Parathyroid adenoma (tissue), 2 donors: ENCODE results near the gene NDST3.
"Not testable (repeated sequence)": the region's sequence is repeated elsewhere in the genome, so short reads cannot be mapped to it uniquely, and the experiment has no call there.

Experiments
- H2AFZ ChIP-seq: fragments of 300-600 bp; sonication (generic); one replicate; pipeline ENCODE4 v1.7.0; 2017; ENCODE audit warnings: antibody characterized with exemption, mild to moderate bottlenecking
- H3K27ac ChIP-seq: fragments of 300-600 bp; sonication (generic); one replicate; pipeline ENCODE4 v1.7.0; 2017
- H3K27me3 ChIP-seq: fragments of 300-600 bp; sonication (generic); one replicate; pipeline ENCODE4 v1.7.0; 2017; ENCODE audit warnings: low read length; ENCODE audit not compliant: control insufficient read depth, insufficient read depth
- H3K36me3 ChIP-seq: fragments of 300-600 bp; sonication (generic); one replicate; pipeline ENCODE4 v1.7.0; 2017; ENCODE audit warnings: low read length; ENCODE audit not compliant: control insufficient read depth, insufficient read depth
- H3K4me1 ChIP-seq: fragments of 300-600 bp; sonication (generic); one replicate; pipeline ENCODE4 v1.7.0; 2017; ENCODE audit warnings: control low read depth
- H3K4me2 ChIP-seq: fragments of 300-600 bp; sonication (generic); one replicate; pipeline ENCODE4 v1.7.0; 2017; ENCODE audit warnings: low read length
- H3K4me3 ChIP-seq: fragments of 300-600 bp; sonication (generic); one replicate; pipeline ENCODE4 v1.7.0; 2017; ENCODE audit warnings: low read depth, low read length
- H3K79me2 ChIP-seq: fragments of 300-600 bp; sonication (generic); one replicate; pipeline ENCODE4 v1.7.0; 2017; ENCODE audit warnings: control low read depth
- H3K9ac ChIP-seq: fragments of 300-600 bp; sonication (generic); one replicate; pipeline ENCODE4 v1.7.0; 2017; ENCODE audit warnings: mild to moderate bottlenecking
- H3K9me3 ChIP-seq: fragments of 300-600 bp; sonication (generic); one replicate; pipeline ENCODE4 v1.7.0; 2017; ENCODE audit warnings: low read length; ENCODE audit not compliant: control insufficient read depth
- CTCF ChIP-seq: fragments of 300-600 bp; sonication (generic); IDR thresholded peaks from one replicate; pipeline ENCODE4 v1.7.0; 2017; ENCODE audit warnings: antibody characterized with exemption, mild to moderate bottlenecking
- donor health status: primary hyperparathyroidism.

NDST3 gene

GRCh38 chr4:118264096-118264495 lies 229.8 kb downstream of the NDST3 start:
- no peak overlapping the region for H3K4me2 ChIP-seq
- no peak overlapping the region for H3K9ac ChIP-seq
- no peak for TF ChIP-seq CTCF

GRCh38 chr4:118265312-118266144 lies 231.2 kb downstream of the NDST3 start:
- Histone ChIP-seq H3K4me2 (peak overlapping the region; percentile 91), H3K27ac (no peak overlapping the region), H2AFZ (peak overlapping the region; percentile 90), H3K4me3 (peak overlapping the region; percentile 58), H3K4me1 (no peaks in the 10 kb centered on the region), H3K79me2 (no peaks in the 10 kb centered on the region), H3K9ac (no peak overlapping the region), H3K36me3 (no peaks in the 10 kb centered on the region), H3K9me3 (no peaks in the 10 kb centered on the region), H3K27me3 (no peaks in the 10 kb centered on the region)
- TF ChIP-seq CTCF: no peak

More at GRCh38 chr4:118264096-118264495, 229.8 kb downstream of the NDST3 start:
- no peak overlapping the region for H3K27ac ChIP-seq
- no peaks in the 10 kb centered on the region for H3K9me3 ChIP-seq
- H3K27me3 ChIP-seq: no peaks in the 10 kb centered on the region
- H3K79me2 ChIP-seq: no peaks in the 10 kb centered on the region
- H3K36me3 ChIP-seq: no peaks in the 10 kb centered on the region
- H3K4me1 ChIP-seq: no peaks in the 10 kb centered on the region
- no peak overlapping the region for H2AFZ ChIP-seq
- H3K4me3 ChIP-seq: no peak overlapping the region

- H3K4me3 ChIP-seq, H3K79me2 ChIP-seq, H3K4me2 ChIP-seq, H3K27me3 ChIP-seq, H3K27ac ChIP-seq, H3K4me1 ChIP-seq, H3K36me3 ChIP-seq, H3K9ac ChIP-seq, H3K9me3 ChIP-seq: not testable (repeated sequence)
- peak overlapping the region; percentile 90 for H2AFZ ChIP-seq
Observed at GRCh38 chr4:118266145-118266496, 231.8 kb downstream of the NDST3 start.

- H3K4me1 ChIP-seq: no peaks in the 10 kb centered on the region
- H3K36me3 ChIP-seq: no peaks in the 10 kb centered on the region
- no peaks in the 10 kb centered on the region for H3K79me2 ChIP-seq
- no peak overlapping the region for H2AFZ ChIP-seq
- H3K9ac ChIP-seq: no peak overlapping the region
- H3K27ac ChIP-seq: no peak overlapping the region
- no peak overlapping the region for H3K4me3 ChIP-seq
- no peak for TF ChIP-seq CTCF
- no peaks in the 10 kb centered on the region for H3K9me3 ChIP-seq
- no peak overlapping the region for H3K4me2 ChIP-seq
- H3K27me3 ChIP-seq: no peaks in the 10 kb centered on the region
Observed at GRCh38 chr4:118268780-118269179, 234.5 kb downstream of the NDST3 start.

- Histone ChIP-seq H3K79me2 (no peaks in the 10 kb centered on the region), H3K27me3 (no peaks in the 10 kb centered on the region), H3K27ac (no peak overlapping the region), H3K36me3 (no peaks in the 10 kb centered on the region), H3K9ac (no peak overlapping the region), H2AFZ (no peak overlapping the region), H3K9me3 (no peaks in the 10 kb centered on the region), H3K4me2 (no peak overlapping the region), H3K4me1 (no peaks in the 10 kb centered on the region), H3K4me3 (no peak overlapping the region)
- peak; percentile 46 for TF ChIP-seq CTCF
Observed at GRCh38 chr4:118270492-118270891, 236.2 kb downstream of the NDST3 start.
